WTC11 (cell line): ENCODE data around the gene ZBTB7C. TPM values are rescaled to one million over a fixed set of nuclear protein-coding genes. Genes with fewer than 3 reads are reported as not detected.

Experiments used
- ATAC-seq: fragments of 200-7000 bp; cut with Tn5 transposase; 2 replicates; pipeline ENCODE4 v1.10.0; 2021; ENCODE audit warnings: mild to moderate bottlenecking, moderate library complexity
- CTCF ChIA-PET: fragments of 300-600 bp; sonication (Branson Sonifier 250); formaldehyde crosslinking; loops from one replicate; lab custom pipeline; 2021; ENCODE audit warnings: antibody characterized with exemption; lab: Charles Lee
- POLR2A ChIA-PET: fragments of 350-600 bp; sonication (Branson Sonifier 250); formaldehyde crosslinking; loops from one replicate; lab custom pipeline; 2021; ENCODE audit warnings: antibody characterized with exemption; lab: Charles Lee
- DNase-seq: peaks from one replicate; pipeline ENCODE4 v3.0.0; 2021; ENCODE audit warnings: low spot score
- H3K27ac Mint-ChIP-seq: 2 replicates; pipeline ENCODE4 v1.8.0; 2021; ENCODE audit warnings: mixed read lengths
- H3K27me3 Mint-ChIP-seq: 2 replicates; pipeline ENCODE4 v1.8.0; 2021; ENCODE audit warnings: low read depth, mild to moderate bottlenecking, moderate library complexity, mixed read lengths
- H3K36me3 Mint-ChIP-seq: 2 replicates; pipeline ENCODE4 v1.8.0; 2021; ENCODE audit warnings: mixed read lengths
- H3K4me1 Mint-ChIP-seq: 2 replicates; pipeline ENCODE4 v1.8.0; 2022; ENCODE audit warnings: mixed read lengths
- H3K4me3 Mint-ChIP-seq: 2 replicates; pipeline ENCODE4 v1.8.0; 2021; ENCODE audit warnings: mild to moderate bottlenecking, moderate library complexity, mixed read lengths
- H3K9me3 Mint-ChIP-seq: 2 replicates; pipeline ENCODE4 v1.8.0; 2021; ENCODE audit warnings: mixed read lengths
- GTF2I ChIP-seq: fragments of 250-450 bp; sonication (Bioruptor Pico); conservative IDR thresholded peaks from 2 replicates; pipeline ENCODE4 v1.4.0; 2021; ENCODE audit warnings: mild to moderate bottlenecking
- JUN ChIP-seq: sonication (generic); formaldehyde crosslinking; IDR thresholded peaks from 2 replicates; pipeline ENCODE4 v1.8.0; 2023; ENCODE audit warnings: mild to moderate bottlenecking, missing genetic modification reagents
- KAT7 ChIP-seq: sonication (generic); formaldehyde crosslinking; IDR thresholded peaks from 2 replicates; pipeline ENCODE4 v1.8.1; 2023; ENCODE audit warnings: missing genetic modification reagents, mild to moderate bottlenecking, borderline replicate concordance
- MXD4 ChIP-seq: fragments of 250-450 bp; sonication (Bioruptor Pico); IDR thresholded peaks from 2 replicates; pipeline ENCODE4 v1.8.0; 2021; ENCODE audit warnings: mild to moderate bottlenecking, moderate library complexity, borderline replicate concordance
- OVOL2 ChIP-seq: fragments of 250-450 bp; sonication (Bioruptor Pico); IDR thresholded peaks from 2 replicates; pipeline ENCODE4 v1.9.0; 2021; ENCODE audit warnings: mild to moderate bottlenecking, borderline replicate concordance
- PRRX2 ChIP-seq: fragments of 250-450 bp; sonication (Bioruptor Pico); IDR thresholded peaks from 2 replicates; pipeline ENCODE4 v1.8.0; 2021; ENCODE audit warnings: mild to moderate bottlenecking
- SMAD4 ChIP-seq: sonication (generic); formaldehyde crosslinking; IDR thresholded peaks from 2 replicates; pipeline ENCODE4 v1.8.0; 2022; ENCODE audit warnings: mild to moderate bottlenecking, missing genetic modification reagents
- TCF7 ChIP-seq: sonication (generic); formaldehyde crosslinking; IDR thresholded peaks from 2 replicates; pipeline ENCODE4 v1.8.0; 2022; ENCODE audit warnings: mild to moderate bottlenecking, low read depth, missing genetic modification reagents, moderate library complexity
- ZNF317 ChIP-seq: sonication (generic); formaldehyde crosslinking; IDR thresholded peaks from 2 replicates; pipeline ENCODE4 v1.8.1; 2023; ENCODE audit warnings: low read depth, mild to moderate bottlenecking, moderate library complexity, missing genetic modification reagents, borderline replicate concordance
- ZNF396 ChIP-seq: fragments of 250-450 bp; sonication (Bioruptor Pico); IDR thresholded peaks from 2 replicates; pipeline ENCODE4 v1.8.0; 2021; ENCODE audit warnings: mild to moderate bottlenecking, moderate library complexity, borderline replicate concordance
- ZNF423 ChIP-seq: fragments of 250-450 bp; sonication (Bioruptor Pico); IDR thresholded peaks from 2 replicates; pipeline ENCODE4 v2.1.2; 2022; ENCODE audit warnings: mild to moderate bottlenecking, moderate library complexity
- total RNA-seq: library from RNA; stranded (reverse); gene quantifications from 3 replicates; pipeline ENCODE4 v1.2.3, GENCODE V29; 2021
- TF ChIP-seq, protein P1 (sequence below): sonication (generic); formaldehyde crosslinking; IDR thresholded peaks from 2 replicates; pipeline ENCODE4 v1.8.1; 2023; ENCODE audit warnings: mild to moderate bottlenecking, missing genetic modification reagents, moderate library complexity
- TF ChIP-seq, protein P2 (sequence below): sonication (generic); formaldehyde crosslinking; IDR thresholded peaks from 2 replicates; pipeline ENCODE4 v1.8.1; 2023; ENCODE audit warnings: mild to moderate bottlenecking, missing genetic modification reagents, borderline replicate concordance
- TF ChIP-seq, protein P3 (sequence below): sonication (generic); formaldehyde crosslinking; IDR thresholded peaks from 2 replicates; pipeline ENCODE4 v1.8.0; 2023; ENCODE audit warnings: missing genetic modification reagents
- TF ChIP-seq, protein P4 (sequence below): sonication (generic); formaldehyde crosslinking; IDR thresholded peaks from 2 replicates; pipeline ENCODE4 v1.8.1; 2023; ENCODE audit warnings: mild to moderate bottlenecking, missing genetic modification reagents
- TF ChIP-seq, protein P5 (sequence below): fragments of 250-450 bp; sonication (Bioruptor Pico); IDR thresholded peaks from 2 replicates; pipeline ENCODE4 v2.1.2; 2022; ENCODE audit warnings: mild to moderate bottlenecking, moderate library complexity
- TF ChIP-seq, protein P6 (sequence below): fragments of 250-450 bp; sonication (Bioruptor Pico); IDR thresholded peaks from 2 replicates; pipeline ENCODE4 v1.9.0; 2021; ENCODE audit warnings: moderate library complexity, mild to moderate bottlenecking, inconsistent platforms, borderline replicate concordance
- TF ChIP-seq, protein P7 (sequence below): sonication (generic); formaldehyde crosslinking; IDR thresholded peaks from 2 replicates; pipeline ENCODE4 v1.8.0; 2022; ENCODE audit warnings: mild to moderate bottlenecking, missing genetic modification reagents
- TF ChIP-seq, protein P8 (sequence below): sonication (generic); formaldehyde crosslinking; conservative IDR thresholded peaks from 2 replicates; pipeline ENCODE4 v1.8.1; 2022; ENCODE audit warnings: mild to moderate bottlenecking, missing genetic modification reagents

The ZBTB7C gene
- total RNA-seq, 1 experiment from 2014 or later, result 0.48 TPM

DNA sequence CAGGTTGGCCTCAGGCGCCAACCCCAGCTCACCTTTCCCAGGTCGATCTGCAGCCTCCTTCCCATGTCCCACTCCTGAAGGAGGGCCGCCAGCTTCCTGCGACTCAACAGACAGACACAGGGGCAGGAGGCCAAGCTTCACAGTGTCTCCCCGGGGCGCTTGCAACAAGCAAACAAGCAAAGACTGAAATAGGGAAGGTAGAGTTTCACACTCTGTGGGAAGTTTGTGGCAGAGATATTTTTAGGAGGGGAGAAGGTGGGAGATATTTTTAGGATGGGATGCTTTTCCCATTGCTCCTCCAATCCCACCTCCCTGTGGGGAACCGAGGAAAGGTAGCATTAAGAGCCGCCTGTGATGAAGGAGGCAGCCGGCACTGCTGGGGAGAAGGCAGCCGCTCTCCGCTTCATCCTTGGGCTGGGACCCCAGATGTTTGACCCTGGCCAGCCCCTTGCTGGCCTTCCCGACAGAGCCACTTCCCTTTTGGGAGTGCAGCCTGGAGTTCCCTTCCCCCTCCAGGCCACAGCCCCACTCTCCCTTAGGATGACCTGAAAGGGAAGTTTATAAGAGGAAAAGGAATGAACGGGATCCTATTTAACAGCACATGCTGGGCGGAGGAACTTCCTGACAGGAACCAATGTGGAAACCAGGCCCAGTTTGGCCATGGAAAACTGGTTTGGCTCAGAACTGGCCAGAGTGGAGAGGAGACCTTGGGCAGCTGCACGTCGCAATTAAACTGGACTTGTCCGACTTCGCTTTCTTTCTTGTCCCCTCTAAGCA, 336.6 kb downstream of the ZBTB7C start (continued):
- TF ChIP-seq, protein P1, sequence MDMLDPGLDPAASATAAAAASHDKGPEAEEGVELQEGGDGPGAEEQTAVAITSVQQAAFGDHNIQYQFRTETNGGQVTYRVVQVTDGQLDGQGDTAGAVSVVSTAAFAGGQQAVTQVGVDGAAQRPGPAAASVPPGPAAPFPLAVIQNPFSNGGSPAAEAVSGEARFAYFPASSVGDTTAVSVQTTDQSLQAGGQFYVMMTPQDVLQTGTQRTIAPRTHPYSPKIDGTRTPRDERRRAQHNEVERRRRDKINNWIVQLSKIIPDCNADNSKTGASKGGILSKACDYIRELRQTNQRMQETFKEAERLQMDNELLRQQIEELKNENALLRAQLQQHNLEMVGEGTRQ (CRISPR knock-in tag), result no peak
- TF ChIP-seq, protein P2, sequence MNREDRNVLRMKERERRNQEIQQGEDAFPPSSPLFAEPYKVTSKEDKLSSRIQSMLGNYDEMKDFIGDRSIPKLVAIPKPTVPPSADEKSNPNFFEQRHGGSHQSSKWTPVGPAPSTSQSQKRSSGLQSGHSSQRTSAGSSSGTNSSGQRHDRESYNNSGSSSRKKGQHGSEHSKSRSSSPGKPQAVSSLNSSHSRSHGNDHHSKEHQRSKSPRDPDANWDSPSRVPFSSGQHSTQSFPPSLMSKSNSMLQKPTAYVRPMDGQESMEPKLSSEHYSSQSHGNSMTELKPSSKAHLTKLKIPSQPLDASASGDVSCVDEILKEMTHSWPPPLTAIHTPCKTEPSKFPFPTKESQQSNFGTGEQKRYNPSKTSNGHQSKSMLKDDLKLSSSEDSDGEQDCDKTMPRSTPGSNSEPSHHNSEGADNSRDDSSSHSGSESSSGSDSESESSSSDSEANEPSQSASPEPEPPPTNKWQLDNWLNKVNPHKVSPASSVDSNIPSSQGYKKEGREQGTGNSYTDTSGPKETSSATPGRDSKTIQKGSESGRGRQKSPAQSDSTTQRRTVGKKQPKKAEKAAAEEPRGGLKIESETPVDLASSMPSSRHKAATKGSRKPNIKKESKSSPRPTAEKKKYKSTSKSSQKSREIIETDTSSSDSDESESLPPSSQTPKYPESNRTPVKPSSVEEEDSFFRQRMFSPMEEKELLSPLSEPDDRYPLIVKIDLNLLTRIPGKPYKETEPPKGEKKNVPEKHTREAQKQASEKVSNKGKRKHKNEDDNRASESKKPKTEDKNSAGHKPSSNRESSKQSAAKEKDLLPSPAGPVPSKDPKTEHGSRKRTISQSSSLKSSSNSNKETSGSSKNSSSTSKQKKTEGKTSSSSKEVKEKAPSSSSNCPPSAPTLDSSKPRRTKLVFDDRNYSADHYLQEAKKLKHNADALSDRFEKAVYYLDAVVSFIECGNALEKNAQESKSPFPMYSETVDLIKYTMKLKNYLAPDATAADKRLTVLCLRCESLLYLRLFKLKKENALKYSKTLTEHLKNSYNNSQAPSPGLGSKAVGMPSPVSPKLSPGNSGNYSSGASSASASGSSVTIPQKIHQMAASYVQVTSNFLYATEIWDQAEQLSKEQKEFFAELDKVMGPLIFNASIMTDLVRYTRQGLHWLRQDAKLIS, result no peak
- TF ChIP-seq MXD4 (CRISPR knock-in tag) (no peak), ZNF396 (CRISPR knock-in tag) (no peak), JUN (CRISPR knock-in tag) (no peak), OVOL2 (no peak), TCF7 (CRISPR knock-in tag) (no peak), PRRX2 (CRISPR knock-in tag) (no peak), GTF2I (CRISPR knock-in tag) (no peak)
- TF ChIP-seq, protein P3, sequence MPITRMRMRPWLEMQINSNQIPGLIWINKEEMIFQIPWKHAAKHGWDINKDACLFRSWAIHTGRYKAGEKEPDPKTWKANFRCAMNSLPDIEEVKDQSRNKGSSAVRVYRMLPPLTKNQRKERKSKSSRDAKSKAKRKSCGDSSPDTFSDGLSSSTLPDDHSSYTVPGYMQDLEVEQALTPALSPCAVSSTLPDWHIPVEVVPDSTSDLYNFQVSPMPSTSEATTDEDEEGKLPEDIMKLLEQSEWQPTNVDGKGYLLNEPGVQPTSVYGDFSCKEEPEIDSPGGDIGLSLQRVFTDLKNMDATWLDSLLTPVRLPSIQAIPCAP (CRISPR knock-in tag), result no peak
- TF ChIP-seq, protein P4, sequence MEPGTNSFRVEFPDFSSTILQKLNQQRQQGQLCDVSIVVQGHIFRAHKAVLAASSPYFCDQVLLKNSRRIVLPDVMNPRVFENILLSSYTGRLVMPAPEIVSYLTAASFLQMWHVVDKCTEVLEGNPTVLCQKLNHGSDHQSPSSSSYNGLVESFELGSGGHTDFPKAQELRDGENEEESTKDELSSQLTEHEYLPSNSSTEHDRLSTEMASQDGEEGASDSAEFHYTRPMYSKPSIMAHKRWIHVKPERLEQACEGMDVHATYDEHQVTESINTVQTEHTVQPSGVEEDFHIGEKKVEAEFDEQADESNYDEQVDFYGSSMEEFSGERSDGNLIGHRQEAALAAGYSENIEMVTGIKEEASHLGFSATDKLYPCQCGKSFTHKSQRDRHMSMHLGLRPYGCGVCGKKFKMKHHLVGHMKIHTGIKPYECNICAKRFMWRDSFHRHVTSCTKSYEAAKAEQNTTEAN (CRISPR knock-in tag), result no peak
- TF ChIP-seq, protein P5, sequence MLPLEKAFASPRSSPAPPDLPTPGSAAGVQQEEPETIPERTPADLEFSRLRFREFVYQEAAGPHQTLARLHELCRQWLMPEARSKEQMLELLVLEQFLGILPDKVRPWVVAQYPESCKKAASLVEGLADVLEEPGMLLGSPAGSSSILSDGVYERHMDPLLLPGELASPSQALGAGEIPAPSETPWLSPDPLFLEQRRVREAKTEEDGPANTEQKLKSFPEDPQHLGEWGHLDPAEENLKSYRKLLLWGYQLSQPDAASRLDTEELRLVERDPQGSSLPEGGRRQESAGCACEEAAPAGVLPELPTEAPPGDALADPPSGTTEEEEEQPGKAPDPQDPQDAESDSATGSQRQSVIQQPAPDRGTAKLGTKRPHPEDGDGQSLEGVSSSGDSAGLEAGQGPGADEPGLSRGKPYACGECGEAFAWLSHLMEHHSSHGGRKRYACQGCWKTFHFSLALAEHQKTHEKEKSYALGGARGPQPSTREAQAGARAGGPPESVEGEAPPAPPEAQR, result no peak

DNA sequence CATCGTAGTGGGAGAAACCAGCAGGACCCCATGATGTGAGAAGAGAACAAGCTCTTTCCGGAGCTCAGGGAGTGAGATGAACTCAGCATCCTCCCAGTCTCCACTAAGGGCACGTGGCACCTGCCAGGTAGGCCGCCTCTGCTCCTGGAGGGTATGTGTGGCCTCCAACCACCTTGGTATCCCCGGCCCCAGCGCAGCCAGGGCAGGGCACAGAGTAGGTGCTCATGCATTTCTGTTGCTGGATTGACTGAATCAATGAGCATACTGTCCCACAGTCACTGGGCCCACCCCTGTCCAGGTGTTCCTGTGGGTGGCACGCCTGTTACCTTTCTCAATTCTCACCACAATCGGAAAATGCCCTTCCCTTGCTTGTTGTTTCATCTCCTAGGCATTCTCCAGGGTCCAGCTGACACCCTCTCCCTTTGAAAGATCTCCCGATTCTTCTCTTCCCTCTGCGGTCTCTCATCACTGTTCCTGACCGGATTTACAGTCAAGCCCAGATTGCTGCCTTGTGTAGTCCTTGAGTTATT, 340.2 kb downstream of the ZBTB7C start:
- POLR2A ChIA-PET, result no interaction called here
- H3K9me3 Mint-ChIP-seq, result no peaks in the 10 kb centered on the region
- peaks cover 12% of the 10 kb centered on the region for H3K4me1 Mint-ChIP-seq
- TF ChIP-seq, protein P6, sequence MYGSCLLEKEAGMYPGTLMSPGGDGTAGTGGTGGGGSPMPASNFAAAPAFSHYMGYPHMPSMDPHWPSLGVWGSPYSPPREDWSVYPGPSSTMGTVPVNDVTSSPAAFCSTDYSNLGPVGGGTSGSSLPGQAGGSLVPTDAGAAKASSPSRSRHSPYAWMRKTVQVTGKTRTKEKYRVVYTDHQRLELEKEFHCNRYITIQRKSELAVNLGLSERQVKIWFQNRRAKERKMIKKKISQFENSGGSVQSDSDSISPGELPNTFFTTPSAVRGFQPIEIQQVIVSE (CRISPR knock-in tag), result no peak
- no peak for TF ChIP-seq ZNF317 (CRISPR knock-in tag)
- TF ChIP-seq ZNF423 (CRISPR knock-in tag), result no peak
- TF ChIP-seq, protein P7, sequence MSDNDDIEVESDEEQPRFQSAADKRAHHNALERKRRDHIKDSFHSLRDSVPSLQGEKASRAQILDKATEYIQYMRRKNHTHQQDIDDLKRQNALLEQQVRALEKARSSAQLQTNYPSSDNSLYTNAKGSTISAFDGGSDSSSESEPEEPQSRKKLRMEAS (CRISPR knock-in tag), result no peak
- no peak for TF ChIP-seq TCF7 (CRISPR knock-in tag)
- no peak for TF ChIP-seq GTF2I (CRISPR knock-in tag)
- no peak for TF ChIP-seq SMAD4
- TF ChIP-seq KAT7 (CRISPR knock-in tag), result no peak
- TF ChIP-seq, protein P8, sequence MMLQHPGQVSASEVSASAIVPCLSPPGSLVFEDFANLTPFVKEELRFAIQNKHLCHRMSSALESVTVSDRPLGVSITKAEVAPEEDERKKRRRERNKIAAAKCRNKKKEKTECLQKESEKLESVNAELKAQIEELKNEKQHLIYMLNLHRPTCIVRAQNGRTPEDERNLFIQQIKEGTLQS (CRISPR knock-in tag), result no peak
- TF ChIP-seq, all 79 proteins: peak for 0
- ATAC-seq (no peak), DNase-seq (no peak)
- CTCF ChIA-PET, result no interaction called here
- H3K27me3 Mint-ChIP-seq, result no peaks in the 10 kb centered on the region
- H3K27ac Mint-ChIP-seq, result no peak overlapping the region
- no peak overlapping the region for H3K4me3 Mint-ChIP-seq
- H3K36me3 Mint-ChIP-seq, result no peaks in the 10 kb centered on the region
